ENCODE measurements around the gene MS4A4A.

The MS4A4A gene

DNA sequence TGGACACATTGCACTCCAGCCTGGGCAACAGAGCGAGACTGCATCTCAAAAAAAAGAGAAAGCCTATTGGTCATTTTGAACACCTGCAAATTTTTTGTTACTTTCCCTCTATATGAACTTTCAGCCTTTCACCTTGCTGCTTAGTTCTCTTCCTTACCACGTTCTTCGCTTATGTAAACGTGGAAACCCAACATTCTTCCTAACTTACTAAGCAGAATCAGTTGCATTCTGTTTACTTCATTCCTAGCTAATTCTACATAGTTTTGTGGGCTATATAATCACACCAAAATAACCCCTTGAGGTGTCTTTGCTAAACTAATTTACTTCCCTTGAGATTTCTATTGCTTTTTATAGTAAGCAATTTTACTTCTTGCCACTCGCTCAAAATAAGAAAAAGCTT lies 23.2 kb downstream of the MS4A4A start:
- no peak for DNase-seq

DNA sequence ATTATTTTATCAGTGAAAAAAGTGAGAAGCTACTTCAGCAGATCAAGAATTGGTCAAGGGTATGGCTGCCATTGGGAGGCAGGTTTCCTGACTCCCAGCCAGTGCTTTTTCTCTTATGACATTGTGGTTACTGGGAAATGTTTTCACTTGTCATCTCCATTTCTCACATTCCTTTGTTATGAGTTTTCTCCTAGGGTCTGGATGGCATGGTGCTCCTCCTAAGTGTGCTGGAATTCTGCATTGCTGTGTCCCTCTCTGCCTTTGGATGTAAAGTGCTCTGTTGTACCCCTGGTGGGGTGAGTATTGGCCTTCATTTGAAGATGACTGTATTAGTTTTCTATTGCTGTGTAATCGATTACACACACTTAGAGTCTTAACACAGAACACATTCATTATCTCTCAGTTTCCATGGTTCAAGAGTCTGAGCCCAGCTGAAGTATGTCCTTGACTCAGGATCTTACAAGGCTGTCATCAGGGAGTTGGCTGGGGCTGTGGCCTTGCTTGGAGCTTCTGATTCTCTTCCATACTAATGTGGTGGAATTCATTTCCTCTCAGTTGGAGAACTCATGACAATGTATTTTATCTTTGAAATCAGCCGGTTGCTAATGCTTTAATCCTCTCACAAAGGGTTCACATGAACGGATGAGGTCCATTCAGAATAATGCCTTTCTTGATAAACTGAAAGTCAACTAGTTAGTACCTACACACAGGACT lies 25.6 kb downstream of the MS4A4A start:
- no peak for DNase-seq

DNA sequence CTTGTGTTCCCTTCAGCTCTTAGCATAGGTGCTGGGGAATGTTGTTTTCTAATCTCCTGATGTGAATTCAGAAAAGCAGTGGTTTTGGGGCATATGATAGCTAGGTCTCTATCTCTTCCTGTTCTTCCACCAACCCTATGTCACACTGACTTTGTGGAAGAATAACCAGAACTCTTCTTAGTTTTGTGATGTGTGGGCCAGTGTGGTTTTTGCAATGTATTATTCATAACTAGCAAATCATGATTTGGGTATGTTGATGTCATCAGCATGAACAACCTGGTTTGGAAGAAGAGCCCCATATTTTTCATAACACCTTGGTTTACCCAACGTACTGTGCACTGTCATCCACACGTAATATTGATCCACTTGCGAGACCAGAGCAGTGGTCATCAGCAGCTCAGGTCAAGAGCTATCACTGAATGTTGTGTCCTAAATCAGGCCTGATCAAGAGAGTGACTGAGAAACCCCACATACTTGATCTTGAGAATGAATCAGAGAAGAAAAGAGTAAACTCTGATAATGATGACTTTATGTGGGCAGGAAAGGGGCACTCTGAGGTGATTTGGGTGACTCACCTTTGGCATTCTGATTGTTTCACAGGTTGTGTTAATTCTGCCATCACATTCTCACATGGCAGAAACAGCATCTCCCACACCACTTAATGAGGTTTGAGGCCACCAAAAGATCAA lies 27.2 kb downstream of the MS4A4A start:
- DNase-seq = no peak

DNA sequence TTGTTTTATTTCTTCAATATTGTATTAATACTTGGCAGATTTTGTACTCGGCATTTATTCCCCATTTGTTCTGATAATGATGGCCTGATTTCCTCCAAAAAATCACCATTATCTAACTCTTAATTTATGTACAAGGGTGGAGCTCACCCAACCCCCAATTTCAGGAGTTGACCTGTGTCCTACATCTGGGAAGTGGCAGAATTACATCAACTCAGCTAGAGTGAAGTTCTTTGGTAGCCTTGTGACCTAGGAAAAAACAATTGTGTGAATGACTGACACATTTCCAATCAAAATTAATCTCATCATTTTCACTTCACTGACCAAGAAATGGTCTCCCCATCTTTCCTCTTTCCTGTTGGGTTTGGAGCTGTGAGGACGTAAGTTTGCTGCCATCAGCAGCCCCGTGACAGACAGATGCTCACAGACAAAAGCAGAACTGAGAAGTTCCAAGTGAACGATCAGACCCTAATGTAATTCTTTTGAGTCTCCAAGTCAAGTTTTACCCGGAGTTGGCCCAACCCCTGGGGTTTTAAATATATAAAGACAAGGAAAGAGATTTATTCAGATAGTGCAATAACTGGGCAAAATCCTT lies 30.0 kb downstream of the MS4A4A start:
- DNase-seq = peak in 1 of 2 donors; percentile 20

DNA sequence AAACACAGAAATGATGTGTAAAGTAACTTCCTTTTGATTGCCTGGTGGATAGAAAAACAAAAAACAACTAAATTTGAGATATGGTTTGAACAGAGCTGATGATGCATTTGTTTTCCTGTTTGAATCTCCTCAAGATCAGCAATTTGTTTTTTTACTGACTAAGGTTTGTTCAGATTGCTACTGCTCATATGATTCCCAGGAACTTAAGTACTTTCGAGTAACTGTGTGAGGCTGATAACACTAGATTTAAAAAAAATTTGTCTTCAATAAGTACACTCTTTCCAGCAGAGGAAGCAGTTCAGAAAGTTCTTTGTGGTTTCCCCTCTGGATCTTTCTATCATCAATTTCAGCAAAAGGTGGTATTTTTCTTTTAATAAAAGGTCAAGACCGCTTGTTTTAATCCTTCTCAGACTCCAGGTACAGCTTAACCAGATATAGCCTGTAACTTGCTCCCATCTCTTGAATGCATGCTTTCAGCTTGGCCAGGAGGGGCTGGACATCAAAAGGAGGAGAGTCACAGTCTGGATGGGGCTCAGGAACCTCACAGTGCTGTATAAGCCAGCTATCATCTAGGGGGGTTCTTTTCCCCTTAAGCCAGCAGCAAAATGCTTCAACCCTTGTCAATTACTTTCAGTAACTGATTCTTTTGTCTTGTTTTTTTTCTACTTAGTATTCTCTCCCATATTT lies 34.3 kb downstream of the MS4A4A start:
- no peak for DNase-seq

DNA sequence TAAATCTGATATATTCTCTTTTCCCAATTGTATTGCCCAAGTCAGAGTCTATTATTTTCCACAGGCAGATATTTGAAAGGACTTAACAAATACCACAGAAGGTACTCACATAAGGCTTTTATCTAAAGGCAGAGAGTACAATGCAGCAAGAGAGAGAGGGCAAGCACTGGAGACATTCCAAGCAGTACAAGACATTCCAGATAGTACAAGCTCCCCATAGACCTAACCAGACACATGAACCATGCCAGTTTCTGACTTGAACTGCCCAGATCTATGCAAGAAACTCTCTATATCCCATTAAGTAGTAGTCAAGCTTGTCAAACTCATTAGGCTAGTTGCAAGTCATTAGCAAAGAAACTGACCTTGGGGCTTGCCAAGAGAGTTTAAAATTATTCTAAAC lies 35.4 kb downstream of the MS4A4A start:
- no peak for DNase-seq

DNA sequence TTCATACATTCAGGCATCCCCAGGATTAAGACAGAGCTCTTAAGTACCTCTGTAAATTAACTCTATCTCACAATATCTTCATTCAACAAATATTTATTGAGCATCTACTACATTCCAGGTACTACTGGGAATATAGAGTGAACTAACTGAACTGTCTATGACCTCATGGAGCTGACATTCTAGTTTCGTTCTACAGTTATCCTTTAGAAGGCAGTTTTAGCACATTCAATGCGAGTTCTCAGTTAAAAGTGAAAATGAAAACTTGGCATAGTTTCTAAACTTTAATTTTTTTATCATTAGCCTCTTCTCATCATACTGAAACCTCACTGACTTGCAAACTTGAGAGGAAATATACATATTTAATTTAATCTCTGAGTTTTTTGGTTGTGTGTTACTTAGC lies 35.9 kb downstream of the MS4A4A start:
- DNase-seq = no peak

DNA sequence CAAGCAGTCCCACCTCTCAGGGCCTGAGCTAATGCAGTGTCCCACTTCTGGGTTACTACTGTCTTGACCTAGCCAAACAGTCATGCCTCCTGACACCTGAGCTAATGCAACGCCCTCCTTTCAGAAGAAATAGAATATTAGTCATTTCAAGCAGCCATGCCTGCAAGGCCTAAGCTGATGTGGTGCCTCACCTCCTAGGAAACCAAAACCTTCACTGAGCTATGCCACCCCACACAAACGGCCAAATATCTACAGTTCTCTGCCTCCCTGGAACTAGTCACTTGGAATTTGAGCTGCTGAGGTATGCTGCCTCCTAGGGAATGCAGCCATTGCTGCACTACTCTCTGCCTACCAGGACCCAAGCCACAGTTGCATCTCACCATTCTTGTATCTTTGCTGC lies 38.3 kb downstream of the MS4A4A start:
- no peak for DNase-seq

DNA sequence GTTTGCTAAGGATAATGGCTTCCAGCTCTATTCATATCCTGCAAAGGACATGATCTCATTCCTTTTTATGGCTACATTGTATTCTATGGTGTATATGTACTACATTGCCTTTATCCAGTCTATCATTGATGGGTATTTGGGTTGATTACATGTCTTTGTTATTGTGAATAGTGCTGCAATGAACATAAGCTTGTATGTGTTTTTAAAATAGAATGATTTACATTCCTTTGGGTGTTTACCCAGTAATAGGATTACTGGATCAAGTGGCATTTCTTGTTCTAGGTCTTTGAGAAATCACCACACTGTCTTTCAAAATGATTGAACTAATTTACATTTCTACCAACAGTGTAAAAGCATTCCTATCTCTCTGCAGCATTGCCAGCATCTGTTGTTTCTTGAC lies 40.6 kb downstream of the MS4A4A start:
- no peak for DNase-seq

DNA sequence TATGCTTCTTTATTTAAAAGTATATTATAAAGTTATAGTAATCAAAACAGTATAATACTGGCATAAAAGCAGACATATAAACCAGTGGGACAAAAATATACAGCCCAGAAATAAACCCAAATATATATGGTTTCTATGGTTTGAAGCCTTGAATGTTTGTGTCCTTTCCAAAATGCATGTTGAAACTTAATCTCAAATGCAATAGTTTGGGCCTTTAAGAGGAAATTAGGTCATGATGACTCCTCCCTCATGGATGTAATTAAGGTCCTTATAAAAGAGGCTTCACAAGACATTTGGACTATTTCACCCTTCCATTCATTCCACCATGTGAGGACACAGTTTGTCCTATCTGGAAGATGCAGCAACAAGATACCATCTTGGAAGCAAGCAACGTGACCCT lies 46.5 kb downstream of the MS4A4A start, which contains the start of gene MS4A6E:
MS4A6E (plus strand) TSS at position 301 of the 400 bp plus-strand sequence. CDS start 7,641 bp downstream, outside the sequence.
- DNase-seq = no peak

DNA sequence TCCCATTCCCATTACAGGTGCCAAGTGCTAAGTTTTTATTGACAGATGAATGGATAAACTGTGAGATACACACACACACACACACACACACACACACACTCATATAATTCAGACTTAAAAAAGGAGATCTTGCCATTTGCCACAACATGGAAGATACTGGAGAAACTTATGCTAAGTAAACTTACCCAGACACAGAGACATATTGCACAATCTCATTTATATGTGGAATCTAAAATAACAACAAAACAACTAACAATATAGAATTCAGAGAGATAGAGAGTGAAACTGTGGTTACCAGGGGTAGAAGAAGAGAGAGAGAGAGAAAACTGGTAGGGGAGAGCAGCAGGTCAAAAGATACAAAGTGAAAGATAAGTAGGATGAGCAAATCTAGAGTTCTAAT lies 48.0 kb downstream of the MS4A4A start:
- DNase-seq = no peak

DNA sequence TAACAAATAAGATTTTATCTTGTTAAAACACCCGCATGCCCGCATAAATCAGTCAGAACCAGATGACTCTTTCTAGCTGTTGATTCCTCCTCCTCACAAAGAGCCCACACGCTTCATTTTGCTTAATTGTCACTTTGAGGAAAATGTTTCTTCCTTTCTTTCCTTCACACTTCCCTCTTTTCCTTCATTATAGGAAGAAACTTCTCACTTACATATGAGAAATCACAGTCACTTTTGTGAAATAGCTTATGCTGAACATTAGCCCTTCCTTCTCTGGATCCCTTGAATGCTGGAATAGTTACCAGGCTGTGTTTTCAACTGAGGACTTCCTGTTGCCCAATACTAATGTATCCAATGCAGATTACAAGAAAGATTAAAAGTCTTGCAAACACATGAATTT lies 52.4 kb downstream of the MS4A4A start:
- DNase-seq = no peak

DNA sequence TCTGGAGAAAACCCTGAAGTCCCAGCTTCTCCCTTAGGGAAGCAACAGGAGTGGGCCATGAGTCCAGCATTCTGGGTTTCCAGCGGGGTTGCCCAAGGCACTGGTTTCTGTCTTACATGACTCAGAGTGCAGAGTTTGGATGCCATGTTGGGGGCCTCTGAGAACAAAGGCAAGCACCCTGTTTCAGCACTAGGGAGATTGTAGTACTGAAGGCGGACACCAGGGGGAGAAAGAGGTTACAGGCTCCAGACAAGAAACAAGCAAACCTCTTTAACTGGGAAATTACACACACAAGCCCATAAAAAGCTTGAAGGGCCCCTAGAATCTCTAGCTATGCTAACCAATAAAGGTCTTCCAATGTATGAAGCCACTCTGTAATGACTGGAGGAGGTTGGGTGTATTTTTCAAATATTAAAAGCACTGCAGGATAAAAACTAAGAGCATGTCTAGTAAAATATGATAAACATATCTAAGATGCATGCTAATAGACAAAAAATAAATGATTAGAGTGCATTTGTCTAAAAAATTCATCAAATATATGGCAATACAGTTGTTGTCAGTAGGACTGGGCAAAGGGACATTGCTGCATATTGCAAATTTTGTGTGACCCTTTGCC lies 53.6 kb downstream of the MS4A4A start:
- peak; percentile 58 to 65 for DNase-seq

DNA sequence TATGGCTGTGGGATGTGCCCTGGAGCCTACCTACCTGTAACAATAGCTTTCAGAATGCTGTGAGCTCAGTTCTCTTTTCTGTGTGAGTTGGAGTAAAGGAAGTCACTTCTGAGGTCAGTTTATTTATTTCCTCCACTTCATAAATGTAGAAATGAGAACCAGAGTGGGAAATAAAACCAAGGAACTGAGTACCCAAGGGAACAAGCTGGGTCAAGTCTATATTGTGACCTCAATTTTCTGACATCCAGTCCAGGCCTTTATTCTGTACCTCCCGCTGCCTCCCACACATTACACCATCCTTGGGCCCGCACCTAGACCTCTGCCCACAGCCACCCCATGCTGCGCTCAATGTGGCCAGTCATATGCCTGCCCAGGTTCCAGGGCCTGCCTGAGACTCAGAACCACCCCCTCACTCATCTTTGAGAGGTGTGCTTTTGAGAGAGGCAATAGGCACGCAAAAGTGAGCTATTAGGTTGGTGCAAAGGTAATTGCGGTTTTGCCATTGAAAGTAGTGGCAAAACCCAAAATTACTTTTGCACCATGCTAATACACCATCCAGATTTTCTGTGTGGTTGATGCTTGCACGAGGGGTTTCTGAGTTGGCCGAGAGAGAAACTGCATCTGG lies 56.4 kb downstream of the MS4A4A start:
- DNase-seq = no peak

DNA sequence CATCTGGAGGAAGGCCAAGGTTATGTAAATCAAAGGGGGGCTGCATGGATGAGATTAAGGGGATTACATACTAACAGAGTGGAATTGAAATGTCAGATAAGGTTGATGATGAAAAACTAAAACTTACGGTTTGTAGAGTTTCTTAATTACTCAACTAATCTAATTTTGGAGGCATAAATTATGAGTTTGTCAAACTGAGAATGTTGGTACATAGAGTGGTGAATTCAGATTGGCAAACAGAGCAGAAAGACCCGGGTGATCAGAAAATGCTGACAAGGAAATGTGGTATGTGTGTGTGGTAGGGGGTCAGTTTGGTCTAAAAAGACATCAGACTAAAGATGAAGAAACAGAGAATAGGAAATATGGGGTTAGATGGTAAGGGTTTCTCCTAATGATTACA lies 57.6 kb downstream of the MS4A4A start:
- DNase-seq = no peak

DNA sequence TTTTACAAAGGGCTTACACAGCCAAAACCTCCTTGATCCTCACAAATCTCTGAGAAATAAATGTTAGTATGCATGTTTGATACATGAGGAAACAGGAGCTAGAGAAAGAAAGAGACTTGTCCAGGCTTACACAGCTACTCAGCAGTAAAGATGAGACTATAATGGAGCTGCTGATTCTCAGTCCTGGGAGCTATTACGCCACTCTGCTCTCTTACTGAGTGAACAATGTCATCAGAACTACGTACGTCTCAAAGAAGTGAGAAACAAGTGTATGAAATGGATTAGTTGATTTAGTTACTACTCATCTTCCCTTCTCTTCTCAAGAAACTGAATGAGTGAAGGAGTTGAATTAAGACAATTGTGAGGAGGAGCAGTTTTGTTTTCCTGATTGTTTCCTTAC lies 58.9 kb downstream of the MS4A4A start:
- no peak for DNase-seq

DNA sequence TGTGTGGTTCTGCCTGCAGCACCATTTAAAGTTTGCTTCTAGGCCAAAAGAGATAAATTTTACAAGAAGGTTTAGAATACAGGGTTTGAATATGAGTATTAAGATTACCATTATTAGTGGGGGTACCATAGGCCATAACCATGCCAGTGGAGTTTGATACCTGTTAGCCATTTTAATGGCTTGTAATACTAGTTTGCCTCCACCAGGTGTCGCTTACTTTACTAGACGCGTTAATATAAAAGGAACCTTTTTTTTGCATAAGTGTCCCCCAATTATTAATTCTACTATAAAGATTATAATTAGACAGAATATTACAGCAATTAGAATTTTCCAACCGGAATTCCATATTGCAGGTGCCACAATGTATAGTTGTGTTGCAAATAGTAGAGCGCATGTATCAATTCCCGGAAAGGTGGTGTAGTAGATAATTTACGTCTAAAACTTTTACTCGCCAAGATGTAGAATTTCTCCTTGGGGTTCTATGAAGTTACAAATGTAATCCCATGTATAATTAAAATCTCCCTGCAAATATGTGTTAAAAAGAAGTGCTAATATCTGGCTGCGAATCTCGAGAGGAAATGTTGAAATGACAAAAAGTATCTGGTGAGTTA lies 62.7 kb downstream of the MS4A4A start:
- peak in 1 of 2 donors; percentile 35 for DNase-seq

DNA sequence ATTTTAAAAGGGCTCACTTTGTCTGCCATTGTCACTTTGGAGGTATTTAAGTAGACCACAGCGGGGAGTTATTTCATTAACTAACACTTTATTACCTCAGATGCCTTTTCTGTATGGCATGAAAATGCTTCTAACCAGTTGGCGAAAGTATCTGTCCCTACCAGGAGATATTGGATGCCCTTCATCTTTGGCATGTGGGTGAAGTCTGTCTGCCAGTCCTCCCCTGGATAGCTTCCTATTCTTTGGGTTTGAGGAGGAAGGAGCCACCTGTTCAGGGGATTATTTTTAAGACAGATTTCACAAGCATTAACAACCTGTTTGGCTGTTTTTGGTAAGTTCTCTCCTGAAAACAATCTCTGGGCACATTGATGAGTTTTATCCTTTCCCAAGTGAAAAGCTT lies 63.7 kb downstream of the MS4A4A start:
- no peak for DNase-seq

DNA sequence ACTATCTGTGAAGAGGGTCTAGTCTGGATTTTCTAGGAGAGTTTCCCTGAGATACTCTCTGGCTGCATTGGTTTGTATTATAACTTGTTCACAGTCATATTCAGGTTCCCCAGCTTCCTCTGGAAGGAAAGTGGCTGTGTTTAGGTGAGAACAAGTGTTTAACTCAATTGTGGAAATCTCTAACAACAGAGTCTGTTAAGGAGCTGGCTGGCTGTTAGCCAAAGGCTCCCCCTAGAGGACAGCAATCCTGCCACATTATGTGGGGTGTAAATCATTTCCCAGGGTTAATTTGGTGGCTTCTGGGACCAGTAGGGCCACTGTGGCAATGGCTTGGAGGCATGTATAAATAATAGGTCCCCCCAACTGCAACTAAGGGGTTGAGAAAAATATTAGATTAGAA lies 65.0 kb downstream of the MS4A4A start:
- DNase-seq = peak; percentile 5 to 12

DNA sequence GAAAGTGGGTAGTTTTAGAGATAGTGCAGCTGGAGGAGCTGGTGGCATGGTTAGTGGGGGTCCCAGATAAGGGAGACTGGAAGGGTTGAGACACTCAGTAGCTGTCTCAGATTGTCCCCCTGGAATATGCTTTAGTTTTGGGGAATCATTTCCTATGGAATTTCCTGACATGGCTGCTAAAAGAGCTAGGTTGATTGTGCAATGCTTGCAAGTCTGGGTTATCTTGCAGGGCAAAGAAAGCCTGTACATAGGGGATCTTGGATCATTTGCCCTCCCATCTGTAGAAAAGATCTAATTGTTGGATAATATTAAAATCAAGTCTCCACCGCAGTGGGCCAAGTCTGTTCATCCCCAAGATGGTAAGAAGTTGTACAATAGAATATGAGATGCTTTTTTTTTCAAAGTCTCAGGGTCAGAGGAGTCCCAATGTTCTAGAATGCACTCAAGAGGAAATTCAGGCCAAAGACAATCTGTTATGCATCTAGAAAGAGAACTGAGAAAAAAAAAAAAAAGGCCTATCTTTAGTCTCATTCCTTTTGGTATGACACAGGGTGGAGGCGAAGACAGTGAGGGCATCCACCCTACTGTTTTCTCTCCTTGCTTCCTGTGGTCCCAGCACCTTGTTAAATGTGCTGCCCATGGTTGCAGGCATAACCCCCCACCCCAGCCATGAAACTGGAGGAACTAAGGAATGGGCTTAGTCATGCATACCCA lies 66.8 kb downstream of the MS4A4A start:
- no peak for DNase-seq

DNA sequence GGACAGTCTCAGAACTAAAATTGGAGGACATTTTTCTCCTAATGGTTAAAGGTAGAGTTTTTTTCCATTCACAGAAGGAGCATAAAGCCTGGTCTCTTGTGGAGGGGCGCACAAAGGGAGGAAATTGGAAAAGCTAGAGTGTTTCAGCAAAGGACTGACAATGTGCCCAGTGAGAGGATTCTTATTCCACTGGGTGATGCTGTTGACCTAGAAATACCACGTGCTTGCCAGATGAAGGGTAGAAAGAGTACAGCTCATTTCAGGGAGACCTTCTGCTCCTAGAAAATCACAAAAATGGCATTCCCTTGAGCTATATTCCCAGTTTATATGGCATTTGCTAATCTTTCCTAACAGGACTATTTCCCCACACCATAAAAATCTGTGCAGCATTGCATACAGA lies 67.7 kb downstream of the MS4A4A start:
- no peak for DNase-seq

DNA sequence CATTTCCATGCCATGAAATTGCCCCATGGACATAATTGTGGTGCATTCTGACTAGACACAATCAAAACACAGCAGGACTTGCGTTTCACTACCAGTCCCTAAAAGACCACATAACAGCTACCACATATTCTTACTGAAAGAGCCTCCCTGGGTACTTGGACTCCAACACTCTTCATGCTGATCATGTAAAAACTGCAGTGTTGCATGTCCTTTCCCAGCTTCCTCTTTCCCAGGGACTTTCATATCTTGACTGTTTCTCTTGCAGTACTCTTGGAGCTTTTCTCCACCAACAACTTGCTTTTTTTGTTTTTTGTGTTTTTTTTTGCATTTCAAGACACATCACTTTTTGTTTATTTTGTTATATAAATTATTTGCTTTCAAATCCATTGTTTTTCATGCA lies 69.5 kb downstream of the MS4A4A start:
- DNase-seq = no peak
